Measurements from ENCODE around the gene LIPC.

DNA sequence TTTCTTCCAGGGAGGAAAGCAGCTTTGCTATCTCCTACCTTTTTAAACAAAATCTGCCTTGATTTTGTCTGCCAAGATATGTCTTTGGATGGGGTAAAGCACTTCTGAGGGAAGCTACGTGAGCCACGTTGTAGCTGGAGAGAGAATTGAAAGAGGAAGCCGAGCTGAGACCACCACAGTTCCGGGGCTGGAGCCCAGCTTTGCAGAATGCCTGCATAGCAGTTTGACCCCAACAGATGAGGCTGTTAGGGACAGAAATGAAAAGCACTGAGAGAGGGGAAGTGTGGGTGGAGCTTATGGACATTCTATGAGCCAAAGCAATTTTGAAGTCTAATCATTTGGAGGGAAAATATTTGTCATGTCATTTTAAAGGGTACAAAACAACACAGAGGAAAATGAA is 45.4 kb downstream of the LIPC start:
- TF ChIP-seq POLR2A (IDR thresholded peaks at IDR 0.05) (no peak), POLR2AphosphoS5 (IDR thresholded peaks at IDR 0.05) (no peak)
- TF ChIP-seq, protein P1, sequence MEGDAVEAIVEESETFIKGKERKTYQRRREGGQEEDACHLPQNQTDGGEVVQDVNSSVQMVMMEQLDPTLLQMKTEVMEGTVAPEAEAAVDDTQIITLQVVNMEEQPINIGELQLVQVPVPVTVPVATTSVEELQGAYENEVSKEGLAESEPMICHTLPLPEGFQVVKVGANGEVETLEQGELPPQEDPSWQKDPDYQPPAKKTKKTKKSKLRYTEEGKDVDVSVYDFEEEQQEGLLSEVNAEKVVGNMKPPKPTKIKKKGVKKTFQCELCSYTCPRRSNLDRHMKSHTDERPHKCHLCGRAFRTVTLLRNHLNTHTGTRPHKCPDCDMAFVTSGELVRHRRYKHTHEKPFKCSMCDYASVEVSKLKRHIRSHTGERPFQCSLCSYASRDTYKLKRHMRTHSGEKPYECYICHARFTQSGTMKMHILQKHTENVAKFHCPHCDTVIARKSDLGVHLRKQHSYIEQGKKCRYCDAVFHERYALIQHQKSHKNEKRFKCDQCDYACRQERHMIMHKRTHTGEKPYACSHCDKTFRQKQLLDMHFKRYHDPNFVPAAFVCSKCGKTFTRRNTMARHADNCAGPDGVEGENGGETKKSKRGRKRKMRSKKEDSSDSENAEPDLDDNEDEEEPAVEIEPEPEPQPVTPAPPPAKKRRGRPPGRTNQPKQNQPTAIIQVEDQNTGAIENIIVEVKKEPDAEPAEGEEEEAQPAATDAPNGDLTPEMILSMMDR (IDR thresholded peaks at IDR 0.05): no peak

All from stomach (tissue), 4 donors.